ENCODE data around the gene ADARB1.

Gene ADARB1

DNA sequence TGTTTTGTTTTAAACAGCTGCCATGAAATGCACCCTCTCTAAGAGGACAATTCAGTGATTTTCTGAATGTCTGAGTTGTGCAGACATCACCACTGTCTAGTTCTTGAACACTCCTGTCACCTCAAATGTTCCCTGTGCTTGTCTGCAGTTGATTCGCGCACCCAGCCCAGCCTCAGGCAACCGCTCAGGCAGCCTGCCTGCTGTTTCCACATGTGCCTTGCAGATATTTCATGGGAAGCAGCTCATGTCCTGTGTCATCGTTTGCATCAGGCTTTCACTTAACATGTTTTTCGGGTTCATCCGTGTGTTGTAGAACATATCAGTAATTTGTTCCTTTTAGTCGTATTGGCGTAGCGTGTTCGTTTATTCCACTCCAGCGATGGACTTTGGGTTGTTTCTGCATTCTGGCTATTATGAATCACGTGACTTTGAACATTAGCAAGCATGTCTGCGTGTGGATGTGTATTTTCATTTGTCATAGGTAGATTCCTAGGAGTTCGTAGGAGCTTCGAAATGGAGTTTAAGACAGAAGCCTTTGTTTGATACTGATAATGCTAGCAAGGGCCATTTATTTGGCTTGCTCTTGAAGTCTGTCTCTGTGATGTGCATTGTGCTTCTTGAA, 12.1 kb downstream of the ADARB1 start:
- Histone ChIP-seq H3K4me3 (ENCODE audit: low read depth, low read length) (no peak overlapping the region), H3K9me3 (ENCODE audit: control insufficient read depth, low read length) (no peaks in the 10 kb centered on the region), H3K4me1 (no peaks in the 10 kb centered on the region), H3K79me2 (peaks cover 5% of the 10 kb centered on the region), H3K9ac (no peak overlapping the region), H3K27me3 (ENCODE audit: control insufficient read depth, insufficient read depth, low read length) (no peaks in the 10 kb centered on the region), H3K27ac (no peak overlapping the region), H3K36me3 (ENCODE audit: control insufficient read depth, insufficient read depth, low read length) (no peaks in the 10 kb centered on the region), H3K4me2 (ENCODE audit: low read length) (no peak overlapping the region), H2AFZ (no peak overlapping the region)
- TF ChIP-seq, protein P1, sequence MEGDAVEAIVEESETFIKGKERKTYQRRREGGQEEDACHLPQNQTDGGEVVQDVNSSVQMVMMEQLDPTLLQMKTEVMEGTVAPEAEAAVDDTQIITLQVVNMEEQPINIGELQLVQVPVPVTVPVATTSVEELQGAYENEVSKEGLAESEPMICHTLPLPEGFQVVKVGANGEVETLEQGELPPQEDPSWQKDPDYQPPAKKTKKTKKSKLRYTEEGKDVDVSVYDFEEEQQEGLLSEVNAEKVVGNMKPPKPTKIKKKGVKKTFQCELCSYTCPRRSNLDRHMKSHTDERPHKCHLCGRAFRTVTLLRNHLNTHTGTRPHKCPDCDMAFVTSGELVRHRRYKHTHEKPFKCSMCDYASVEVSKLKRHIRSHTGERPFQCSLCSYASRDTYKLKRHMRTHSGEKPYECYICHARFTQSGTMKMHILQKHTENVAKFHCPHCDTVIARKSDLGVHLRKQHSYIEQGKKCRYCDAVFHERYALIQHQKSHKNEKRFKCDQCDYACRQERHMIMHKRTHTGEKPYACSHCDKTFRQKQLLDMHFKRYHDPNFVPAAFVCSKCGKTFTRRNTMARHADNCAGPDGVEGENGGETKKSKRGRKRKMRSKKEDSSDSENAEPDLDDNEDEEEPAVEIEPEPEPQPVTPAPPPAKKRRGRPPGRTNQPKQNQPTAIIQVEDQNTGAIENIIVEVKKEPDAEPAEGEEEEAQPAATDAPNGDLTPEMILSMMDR (IDR thresholded peaks at IDR 0.05), result no peak

DNA sequence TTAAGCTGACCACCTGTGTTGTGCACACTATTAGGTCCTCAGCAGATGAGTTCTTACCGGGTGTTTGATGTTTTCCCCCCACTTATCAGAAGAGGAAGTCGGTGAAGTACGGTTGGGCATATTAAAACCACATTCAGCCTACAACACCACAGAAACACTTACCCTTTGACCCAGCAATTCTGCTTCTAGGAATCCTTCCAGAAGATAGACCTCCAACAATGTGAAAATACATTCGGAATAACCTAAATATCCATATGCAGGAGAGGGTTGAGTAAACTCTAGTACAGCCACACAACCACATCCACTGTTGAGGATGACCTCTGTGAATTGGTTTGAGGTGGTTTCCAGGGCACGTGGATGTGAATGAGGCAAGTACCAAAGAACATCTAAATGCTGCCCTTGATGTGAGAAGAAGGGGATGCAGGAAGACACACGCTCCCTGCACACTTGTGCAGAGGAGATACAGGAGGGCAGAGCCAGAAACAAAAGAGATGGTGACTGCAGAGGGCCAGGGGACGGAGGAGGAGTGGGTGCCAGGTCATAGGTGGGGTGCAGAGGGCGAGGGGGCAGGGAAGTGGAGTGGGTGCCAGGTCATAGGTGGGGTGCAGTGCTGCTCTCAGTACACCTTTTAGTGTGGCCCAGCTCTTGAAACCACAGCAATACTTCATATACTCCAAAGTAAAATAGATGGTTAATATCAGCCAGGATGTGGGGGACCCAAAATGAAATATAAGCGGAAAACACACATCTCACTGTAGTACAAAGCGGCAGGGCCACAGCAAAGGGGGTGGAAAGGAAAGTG, 12.8 kb downstream of the ADARB1 start:
- no peak overlapping the region for H3K4me2 ChIP-seq (ENCODE audit: low read length)
- TF ChIP-seq, protein P1 (IDR thresholded peaks at IDR 0.05), result no peak
- no peaks in the 10 kb centered on the region for H3K36me3 ChIP-seq (ENCODE audit: control insufficient read depth, insufficient read depth, low read length)
- H2AFZ ChIP-seq, result no peak overlapping the region
- no peak overlapping the region for H3K27ac ChIP-seq
- H3K9me3 ChIP-seq (ENCODE audit: control insufficient read depth, low read length), result no peaks in the 10 kb centered on the region
- no peaks in the 10 kb centered on the region for H3K4me1 ChIP-seq
- no peak overlapping the region for H3K9ac ChIP-seq
- no peaks in the 10 kb centered on the region for H3K27me3 ChIP-seq (ENCODE audit: control insufficient read depth, insufficient read depth, low read length)
- no peak overlapping the region for H3K4me3 ChIP-seq (ENCODE audit: low read depth, low read length)
- peaks cover 5% of the 10 kb centered on the region for H3K79me2 ChIP-seq

DNA sequence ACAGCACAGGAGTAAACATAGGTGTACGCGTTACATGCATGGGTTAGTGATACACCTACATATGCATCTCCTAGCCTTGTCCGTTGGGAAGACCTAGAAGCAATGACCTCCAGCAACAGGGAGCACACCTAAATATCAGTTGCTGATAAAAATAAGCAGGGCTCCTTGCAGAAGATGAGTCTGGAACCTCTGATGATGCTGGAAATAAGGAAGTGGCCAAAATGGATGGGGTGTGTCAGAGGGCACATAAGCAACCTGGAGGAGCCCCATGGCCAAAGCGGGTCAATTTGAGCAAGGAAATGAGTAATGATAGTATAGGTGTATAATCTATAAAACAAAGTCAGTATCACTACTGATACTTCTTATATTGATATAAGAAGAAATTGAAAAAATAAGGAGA, 13.7 kb downstream of the ADARB1 start:
- Histone ChIP-seq H3K9ac (no peak overlapping the region), H3K4me3 (ENCODE audit: low read depth, low read length) (no peak overlapping the region), H2AFZ (no peak overlapping the region), H3K27ac (no peak overlapping the region), H3K27me3 (ENCODE audit: control insufficient read depth, insufficient read depth, low read length) (no peaks in the 10 kb centered on the region), H3K9me3 (ENCODE audit: control insufficient read depth, low read length) (no peaks in the 10 kb centered on the region), H3K4me2 (ENCODE audit: low read length) (no peak overlapping the region), H3K4me1 (no peaks in the 10 kb centered on the region), H3K79me2 (peaks cover 5% of the 10 kb centered on the region), H3K36me3 (ENCODE audit: control insufficient read depth, insufficient read depth, low read length) (no peaks in the 10 kb centered on the region)
- TF ChIP-seq, protein P1 (IDR thresholded peaks at IDR 0.05), result no peak

DNA sequence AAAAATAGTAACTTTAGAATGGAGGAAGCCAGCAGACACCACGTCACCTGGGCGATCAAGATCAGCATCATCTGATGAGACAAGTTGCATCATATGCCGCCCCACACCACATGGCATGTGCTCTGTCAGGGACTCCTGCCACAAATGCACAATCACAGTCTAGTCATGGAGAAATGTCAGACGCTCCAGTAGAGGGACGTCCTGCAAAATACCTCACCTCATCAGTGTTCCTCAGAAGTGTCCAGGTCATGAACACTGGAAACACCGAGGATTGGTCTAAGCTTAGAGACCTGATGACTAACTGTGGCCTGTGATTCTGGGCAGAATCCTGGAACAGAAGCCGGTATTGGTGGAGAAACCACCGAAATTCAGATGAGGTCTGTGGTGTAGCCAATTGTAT, 14.3 kb downstream of the ADARB1 start:
- no peaks in the 10 kb centered on the region for H3K9me3 ChIP-seq (ENCODE audit: control insufficient read depth, low read length)
- TF ChIP-seq, protein P1 (IDR thresholded peaks at IDR 0.05), result no peak
- no peak overlapping the region for H3K9ac ChIP-seq
- no peaks in the 10 kb centered on the region for H3K36me3 ChIP-seq (ENCODE audit: control insufficient read depth, insufficient read depth, low read length)
- H3K4me3 ChIP-seq (ENCODE audit: low read depth, low read length), result no peak overlapping the region
- no peaks in the 10 kb centered on the region for H3K4me1 ChIP-seq
- H3K4me2 ChIP-seq (ENCODE audit: low read length), result no peak overlapping the region
- H3K79me2 ChIP-seq, result peaks cover 5% of the 10 kb centered on the region
- no peaks in the 10 kb centered on the region for H3K27me3 ChIP-seq (ENCODE audit: control insufficient read depth, insufficient read depth, low read length)
- H3K27ac ChIP-seq, result no peak overlapping the region
- H2AFZ ChIP-seq, result no peak overlapping the region
